Activated CD8-positive, alpha-beta T cell treated with anti-CD3 and anti-CD28 coated beads for 36 hours (primary cell): Measurements from ENCODE around the gene ADAMTSL3. TPM values are rescaled to one million over a fixed set of nuclear protein-coding genes. Genes with fewer than 3 reads are reported as not detected.

Experiments
- ATAC-seq: fragments of 200-7000 bp; cut with Tn5 transposase; one replicate; pipeline ENCODE4 v1.10.0; 2021; ENCODE audit warnings: mild to moderate bottlenecking, moderate library complexity
- CTCF ChIA-PET: fragments of 350-600 bp; sonication (Branson Sonifier 250); formaldehyde crosslinking; loops from one replicate; lab custom pipeline; 2021; ENCODE audit warnings: antibody characterized with exemption; lab: Charles Lee
- POLR2A ChIA-PET: fragments of 350-600 bp; sonication (Branson Sonifier 250); formaldehyde crosslinking; loops from one replicate; lab custom pipeline; 2021; ENCODE audit warnings: antibody characterized with exemption; lab: Charles Lee
- DNase-seq: peaks from one replicate; pipeline ENCODE4 v3.0.0-alpha.2; 2020
- H3K27ac Mint-ChIP-seq: one replicate; pipeline ENCODE4 v1.8.0; 2021; ENCODE audit warnings: mild to moderate bottlenecking, mixed read lengths
- H3K27me3 Mint-ChIP-seq: one replicate; pipeline ENCODE4 v1.8.0; 2021; ENCODE audit warnings: mixed read lengths
- H3K36me3 Mint-ChIP-seq: one replicate; pipeline ENCODE4 v1.8.0; 2021; ENCODE audit warnings: low read depth, mixed read lengths
- H3K4me1 Mint-ChIP-seq: one replicate; pipeline ENCODE4 v1.8.0; 2021; ENCODE audit warnings: low read depth, mixed read lengths
- H3K4me3 Mint-ChIP-seq: one replicate; pipeline ENCODE4 v1.8.0; 2021; ENCODE audit warnings: mild to moderate bottlenecking, moderate library complexity, mixed read lengths
- H3K9me3 Mint-ChIP-seq: one replicate; pipeline ENCODE4 v1.8.0; 2021; ENCODE audit warnings: mixed read lengths
- intact Hi-C: fragments of 100-400 bp; cut with micrococcal nuclease; formaldehyde crosslinking; loops from one replicate; pipeline ENCODE4 v1.10.0; 2022
- total RNA-seq, 2 experiments: library from RNA; stranded (reverse); gene quantifications; one replicate each; pipeline ENCODE4 v1.2.3, GENCODE V29; 2021
- TF ChIP-seq, protein P1 (sequence below): fragments of 200-600 bp; IDR thresholded peaks from one replicate; pipeline ENCODE4 v1.8.0; 2022; ENCODE audit warnings: antibody characterized with exemption, mild to moderate bottlenecking

Gene ADAMTSL3
- total RNA-seq, 2 experiments from 2014 or later, result not detected

DNA sequence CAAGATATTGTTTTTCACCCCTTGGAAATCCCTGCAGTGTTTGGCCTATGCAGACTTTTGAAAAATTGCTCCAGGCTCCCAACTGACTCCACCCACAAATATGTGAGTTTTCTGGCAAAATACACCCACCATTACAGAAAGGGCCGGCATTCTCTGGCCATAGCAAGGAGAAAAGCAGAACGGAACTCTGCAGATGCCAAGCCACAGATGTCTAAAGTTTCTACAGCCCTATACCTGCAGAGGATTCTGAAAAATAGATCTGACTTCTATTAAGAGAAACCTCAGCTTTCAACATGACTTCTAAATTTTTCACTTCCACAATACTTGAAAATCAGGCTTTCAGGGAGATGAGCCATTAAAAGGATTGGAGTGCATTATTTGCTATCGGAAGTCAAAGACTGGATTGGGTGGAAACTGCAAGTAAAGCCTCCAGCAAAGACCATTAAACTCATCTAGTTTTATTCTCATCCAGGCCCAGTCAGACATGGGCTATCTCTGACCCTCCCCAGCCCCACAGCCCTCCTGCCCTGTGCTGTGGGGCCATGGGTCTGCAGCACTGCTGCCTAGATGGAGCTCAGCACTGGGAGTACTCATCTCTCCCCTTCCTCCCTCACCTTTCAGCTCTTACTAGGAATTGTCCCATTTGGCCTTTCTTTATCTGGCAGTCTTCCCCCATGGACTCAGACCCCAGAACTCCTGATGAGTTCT, 338.6 kb downstream of the ADAMTSL3 start:
- intact Hi-C loops, result no loop called here
- TF ChIP-seq, protein P1, sequence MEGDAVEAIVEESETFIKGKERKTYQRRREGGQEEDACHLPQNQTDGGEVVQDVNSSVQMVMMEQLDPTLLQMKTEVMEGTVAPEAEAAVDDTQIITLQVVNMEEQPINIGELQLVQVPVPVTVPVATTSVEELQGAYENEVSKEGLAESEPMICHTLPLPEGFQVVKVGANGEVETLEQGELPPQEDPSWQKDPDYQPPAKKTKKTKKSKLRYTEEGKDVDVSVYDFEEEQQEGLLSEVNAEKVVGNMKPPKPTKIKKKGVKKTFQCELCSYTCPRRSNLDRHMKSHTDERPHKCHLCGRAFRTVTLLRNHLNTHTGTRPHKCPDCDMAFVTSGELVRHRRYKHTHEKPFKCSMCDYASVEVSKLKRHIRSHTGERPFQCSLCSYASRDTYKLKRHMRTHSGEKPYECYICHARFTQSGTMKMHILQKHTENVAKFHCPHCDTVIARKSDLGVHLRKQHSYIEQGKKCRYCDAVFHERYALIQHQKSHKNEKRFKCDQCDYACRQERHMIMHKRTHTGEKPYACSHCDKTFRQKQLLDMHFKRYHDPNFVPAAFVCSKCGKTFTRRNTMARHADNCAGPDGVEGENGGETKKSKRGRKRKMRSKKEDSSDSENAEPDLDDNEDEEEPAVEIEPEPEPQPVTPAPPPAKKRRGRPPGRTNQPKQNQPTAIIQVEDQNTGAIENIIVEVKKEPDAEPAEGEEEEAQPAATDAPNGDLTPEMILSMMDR, result no peak
- Mint-ChIP-seq H3K36me3 (no peaks in the 10 kb centered on the region), H3K27ac (no peak overlapping the region), H3K9me3 (no peaks in the 10 kb centered on the region), H3K4me3 (no peak overlapping the region), H3K27me3 (peaks cover 1% of the 10 kb centered on the region), H3K4me1 (no peaks in the 10 kb centered on the region)
- ATAC-seq (no peak), DNase-seq (no peak)
- ChIA-PET CTCF (no interaction called here), POLR2A (no interaction called here)

DNA sequence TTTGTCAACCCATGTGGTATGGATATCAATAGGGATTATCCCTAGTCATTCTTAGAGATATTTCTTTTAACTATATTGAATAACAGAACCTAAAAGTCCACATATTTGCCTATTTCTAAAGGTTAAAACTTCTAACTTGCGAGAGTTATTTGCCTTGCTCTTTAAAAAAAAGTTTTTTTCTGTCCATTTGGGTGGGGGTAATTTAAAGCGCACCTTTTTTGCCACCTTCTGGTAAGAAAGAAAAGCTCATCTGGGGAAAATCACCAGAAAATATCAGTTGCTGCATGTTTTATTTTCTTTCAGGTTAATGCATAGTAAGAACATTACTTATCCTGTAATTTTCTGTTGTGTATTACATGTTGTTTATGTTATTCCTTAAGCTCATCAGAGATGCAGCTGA, 339.7 kb downstream of the ADAMTSL3 start:
- TF ChIP-seq, protein P1, result peak; percentile 14
- intact Hi-C loops, result no loop called here
- POLR2A ChIA-PET, result no interaction called here
- H3K9me3 Mint-ChIP-seq, result no peaks in the 10 kb centered on the region
- no peaks in the 10 kb centered on the region for H3K4me1 Mint-ChIP-seq
- no peaks in the 10 kb centered on the region for H3K36me3 Mint-ChIP-seq
- ATAC-seq, result no peak
- no peak overlapping the region for H3K27ac Mint-ChIP-seq
- no peak overlapping the region for H3K4me3 Mint-ChIP-seq
- DNase-seq, result no peak
- peaks cover 1% of the 10 kb centered on the region for H3K27me3 Mint-ChIP-seq
- CTCF ChIA-PET, result interaction anchor here (1.1 kb wide), 1 partner anchor 42 kb away, joined by 3 read pairs; no protein-coding TSS in a partner anchor

DNA sequence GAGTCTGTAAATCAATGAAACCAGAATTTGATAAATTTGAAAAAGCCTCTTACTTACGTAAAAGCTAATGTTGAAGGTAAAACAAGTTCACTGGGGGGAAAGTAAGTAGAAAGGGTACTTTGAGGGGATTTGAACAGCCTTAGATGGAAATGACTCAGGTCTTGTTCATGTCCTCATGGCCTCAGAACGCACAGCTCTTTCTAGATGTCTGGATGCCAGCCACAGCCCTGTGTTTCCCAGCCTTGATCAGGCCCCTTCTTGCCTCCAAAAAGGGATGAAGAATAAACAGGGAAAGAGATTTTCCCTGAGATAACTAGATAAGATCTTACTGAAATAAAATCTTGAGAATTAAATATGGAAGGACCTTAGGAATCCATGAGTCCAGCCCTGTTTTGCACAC, 344.6 kb downstream of the ADAMTSL3 start:
- POLR2A ChIA-PET, result no interaction called here
- intact Hi-C loops, result no loop called here
- no peaks in the 10 kb centered on the region for H3K36me3 Mint-ChIP-seq

DNA sequence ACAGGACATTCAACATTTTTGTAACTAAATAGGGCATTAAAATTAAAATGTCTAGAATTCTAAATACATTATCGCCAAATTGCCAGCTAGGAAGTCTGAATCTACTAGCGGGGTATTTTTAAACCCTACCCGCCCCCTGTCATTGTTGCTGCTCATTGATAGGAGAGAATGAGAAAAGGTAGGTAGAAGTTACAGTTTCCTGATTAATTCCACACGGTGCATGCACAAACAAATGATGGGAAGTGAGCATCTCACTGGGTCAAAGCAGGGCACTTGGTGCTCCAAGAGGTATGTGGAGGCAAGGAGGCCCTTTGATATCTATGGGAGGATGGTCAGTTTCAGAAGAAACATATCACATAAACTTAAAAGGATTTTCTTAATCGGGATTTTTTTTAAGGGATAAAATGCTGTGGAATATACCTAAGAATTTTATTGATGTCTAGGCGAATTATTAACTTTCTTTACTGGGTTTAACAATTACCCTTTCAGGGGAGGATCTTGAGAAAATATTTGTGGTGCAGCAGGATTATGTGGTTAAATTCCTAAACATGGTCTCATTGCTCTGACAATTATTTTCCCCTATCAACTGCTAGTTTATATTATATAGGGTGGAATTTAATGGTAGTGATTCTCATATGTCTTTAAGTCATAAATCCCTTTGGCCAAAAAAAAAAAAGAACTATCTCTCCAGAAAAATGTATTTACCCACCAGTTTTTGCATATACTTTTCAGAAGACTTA, 345.6 kb downstream of the ADAMTSL3 start:
- DNase-seq, result no peak
- POLR2A ChIA-PET, result no interaction called here
- Mint-ChIP-seq H3K4me1 (no peaks in the 10 kb centered on the region), H3K9me3 (no peaks in the 10 kb centered on the region), H3K4me3 (no peak overlapping the region), H3K27me3 (peaks cover 2% of the 10 kb centered on the region), H3K27ac (no peak overlapping the region), H3K36me3 (no peaks in the 10 kb centered on the region)
- TF ChIP-seq, protein P1, result no peak
- intact Hi-C loops, result no loop called here
- ATAC-seq, result no peak
- CTCF ChIA-PET, result no interaction called here

More for the DNA sequence above, 344.6 kb downstream of the ADAMTSL3 start:
- peaks cover 2% of the 10 kb centered on the region for H3K27me3 Mint-ChIP-seq
- no peaks in the 10 kb centered on the region for H3K4me1 Mint-ChIP-seq
- no peak overlapping the region for H3K27ac Mint-ChIP-seq
- no peaks in the 10 kb centered on the region for H3K9me3 Mint-ChIP-seq
- H3K4me3 Mint-ChIP-seq, result no peak overlapping the region
- TF ChIP-seq, protein P1, result no peak
- DNase-seq (no peak), ATAC-seq (no peak)
- CTCF ChIA-PET, result no interaction called here

DNA sequence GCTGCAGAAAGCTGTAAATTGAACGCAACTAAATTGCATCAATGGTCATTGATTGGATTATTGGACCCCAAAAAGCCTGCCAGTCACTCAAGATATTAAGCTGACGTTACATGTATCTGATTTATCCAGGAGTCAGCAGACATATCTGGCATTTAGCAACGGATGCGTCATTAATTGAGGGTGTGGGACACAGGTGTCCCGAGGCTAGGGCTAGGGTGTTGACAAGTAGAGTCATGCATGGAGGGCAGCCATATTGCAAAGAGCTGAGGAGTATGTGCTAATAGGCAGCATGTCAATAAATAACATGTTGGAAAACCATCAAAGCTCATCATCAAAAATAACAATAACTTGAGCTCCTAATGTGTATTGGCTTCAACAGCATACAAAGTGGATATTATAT, 347.1 kb downstream of the ADAMTSL3 start:
- intact Hi-C loops, result no loop called here
- no peak overlapping the region for H3K27ac Mint-ChIP-seq
- CTCF ChIA-PET, result no interaction called here
- POLR2A ChIA-PET, result no interaction called here
- peaks cover 2% of the 10 kb centered on the region for H3K27me3 Mint-ChIP-seq
- ATAC-seq (no peak), DNase-seq (no peak)
- no peak overlapping the region for H3K4me3 Mint-ChIP-seq
- TF ChIP-seq, protein P1, result no peak
- H3K36me3 Mint-ChIP-seq, result no peaks in the 10 kb centered on the region
- no peaks in the 10 kb centered on the region for H3K9me3 Mint-ChIP-seq
- no peaks in the 10 kb centered on the region for H3K4me1 Mint-ChIP-seq
